Neural crest cell (in vitro differentiated cells): Measurements from ENCODE around the gene DCAF6. TPM values are rescaled to one million over a fixed set of nuclear protein-coding genes. Genes with fewer than 3 reads are reported as not detected.

Experiments used
- DNase-seq: peaks from one replicate; pipeline ENCODE4 v3.0.0; 2021; ENCODE audit warnings: low read depth, mixed read lengths, low spot score
- H3K27ac Mint-ChIP-seq: one replicate; pipeline ENCODE4 v1.8.0; 2021; ENCODE audit warnings: mild to moderate bottlenecking, mixed read lengths; ENCODE audit not compliant: unreplicated experiment
- H3K27me3 Mint-ChIP-seq: 2 replicates; pipeline ENCODE4 v1.8.0; 2021; ENCODE audit warnings: low read depth, mild to moderate bottlenecking, mixed read lengths
- H3K36me3 Mint-ChIP-seq: 2 replicates; pipeline ENCODE4 v1.8.0; 2021; ENCODE audit warnings: low read depth, mild to moderate bottlenecking, mixed read lengths
- H3K4me1 Mint-ChIP-seq: 2 replicates; pipeline ENCODE4 v1.8.0; 2021; ENCODE audit warnings: mixed read lengths
- H3K4me3 Mint-ChIP-seq: one replicate; pipeline ENCODE4 v1.8.0; 2021; ENCODE audit warnings: mild to moderate bottlenecking, mixed read lengths
- H3K9me3 Mint-ChIP-seq: 2 replicates; pipeline ENCODE4 v1.8.0; 2021; ENCODE audit warnings: mixed read lengths
- CTCF ChIP-seq: fragments of 200-600 bp; sonication (generic); conservative IDR thresholded peaks from 2 replicates; pipeline ENCODE4 v1.5.0; 2021; ENCODE audit warnings: antibody characterized with exemption, mild to moderate bottlenecking
- total RNA-seq: library from RNA; stranded (reverse); gene quantifications from 2 replicates; pipeline ENCODE4 v1.2.1, GENCODE V29; 2021

The DCAF6 gene
- total RNA-seq, 1 donor from 2014 or later = 15.9 TPM

GRCh38 chr1:167929725-167930124 is 6.8 kb upstream of the DCAF6 start:
- no peak overlapping the region for H3K4me3 Mint-ChIP-seq
- no peak overlapping the region for H3K27ac Mint-ChIP-seq
- H3K36me3 Mint-ChIP-seq = no peaks in the 10 kb centered on the region
- H3K27me3 Mint-ChIP-seq = no peaks in the 10 kb centered on the region
- no peak for DNase-seq
- TF ChIP-seq CTCF = no peak
- no peaks in the 10 kb centered on the region for H3K9me3 Mint-ChIP-seq
- peaks cover 21% of the 10 kb centered on the region for H3K4me1 Mint-ChIP-seq

- Mint-ChIP-seq H3K4me1 (peaks cover 31% of the 10 kb centered on the region), H3K4me3 (peak overlapping the region; percentile 97), H3K27ac (no peak overlapping the region), H3K9me3 (no peaks in the 10 kb centered on the region), H3K36me3 (no peaks in the 10 kb centered on the region), H3K27me3 (no peaks in the 10 kb centered on the region)
- no peak for DNase-seq
- TF ChIP-seq CTCF = no peak
These were observed 2.7 kb upstream of the DCAF6 start for GRCh38 chr1:167933788-167934187.

- Mint-ChIP-seq H3K27me3 (no peaks in the 10 kb centered on the region), H3K36me3 (no peaks in the 10 kb centered on the region), H3K9me3 (no peaks in the 10 kb centered on the region), H3K27ac (no peak overlapping the region), H3K4me3 (peak overlapping the region; percentile 97), H3K4me1 (peaks cover 31% of the 10 kb centered on the region)
- TF ChIP-seq CTCF = no peak
- no peak for DNase-seq
These were observed 1.9 kb upstream of the DCAF6 start for GRCh38 chr1:167934426-167935215.

GRCh38 chr1:167935216-167936067 is 1.0 kb upstream of the DCAF6 start:
- peak overlapping the region; percentile 97 for H3K4me3 Mint-ChIP-seq
- TF ChIP-seq CTCF = no peak
- H3K9me3 Mint-ChIP-seq = no peaks in the 10 kb centered on the region
- H3K27ac Mint-ChIP-seq = peak overlapping the region; percentile 95
- peaks cover 31% of the 10 kb centered on the region for H3K4me1 Mint-ChIP-seq
- no peaks in the 10 kb centered on the region for H3K27me3 Mint-ChIP-seq
- peak; percentile 10 for DNase-seq
- H3K36me3 Mint-ChIP-seq = no peaks in the 10 kb centered on the region

GRCh38 chr1:167936930-167937708 is 636 bp downstream of the DCAF6 start, which contains the start of gene MPC2:
MPC2 (minus strand) TSS chr1:167937072; CDS start chr1:167935841, 1,231 bp downstream.
- no peaks in the 10 kb centered on the region for H3K27me3 Mint-ChIP-seq
- no peaks in the 10 kb centered on the region for H3K9me3 Mint-ChIP-seq
- H3K27ac Mint-ChIP-seq = peak within 1 kb of the TSS; percentile 100
- peak within 1 kb of the TSS; percentile 97 for H3K4me3 Mint-ChIP-seq
- peak; percentile 25 for DNase-seq
- no peak for TF ChIP-seq CTCF
- peaks cover 31% of the 10 kb centered on the region for H3K4me1 Mint-ChIP-seq
- no peaks in the 10 kb centered on the region for H3K36me3 Mint-ChIP-seq
